Type B pancreatic cell (in vitro differentiated cells): ENCODE results near the gene KLHL6. TPM values are rescaled to one million over a fixed set of nuclear protein-coding genes. Genes with fewer than 3 reads are reported as not detected.
"Not testable (repeated sequence)": the region's sequence is repeated elsewhere in the genome, so short reads cannot be mapped to it uniquely, and the experiment has no call there.

Source experiments
- DNase-seq: peaks from one replicate; pipeline ENCODE4 v3.0.0; 2021; ENCODE audit warnings: mixed read lengths; ENCODE audit not compliant: unreplicated experiment; ENCODE audit errors: extremely low spot score
- H3K27ac Mint-ChIP-seq: 2 replicates; pipeline ENCODE4 v1.8.0; 2021; ENCODE audit warnings: mild to moderate bottlenecking, mixed read lengths
- H3K27me3 Mint-ChIP-seq: 2 replicates; pipeline ENCODE4 v1.8.0; 2021; ENCODE audit warnings: mixed read lengths
- H3K36me3 Mint-ChIP-seq: 2 replicates; pipeline ENCODE4 v1.8.0; 2021; ENCODE audit warnings: mixed read lengths
- H3K4me1 Mint-ChIP-seq: one replicate; pipeline ENCODE4 v1.8.0; 2021; ENCODE audit warnings: mixed read lengths; ENCODE audit not compliant: unreplicated experiment
- H3K4me3 Mint-ChIP-seq: 2 replicates; pipeline ENCODE4 v1.8.0; 2021; ENCODE audit warnings: mild to moderate bottlenecking, mixed read lengths
- H3K9me3 Mint-ChIP-seq: 2 replicates; pipeline ENCODE4 v1.8.0; 2021; ENCODE audit warnings: mixed read lengths
- CTCF ChIP-seq: fragments of 200-600 bp; sonication (generic); conservative IDR thresholded peaks from 2 replicates; pipeline ENCODE4 v1.5.0; 2021; ENCODE audit warnings: antibody characterized with exemption, mild to moderate bottlenecking
- total RNA-seq: library from RNA; stranded (reverse); gene quantifications from 2 replicates; pipeline ENCODE4 v1.2.1, GENCODE V29; 2021; ENCODE audit warnings: low replicate concordance

Gene KLHL6
- total RNA-seq, 1 donor from 2014 or later, result not detected

GRCh38 chr3:183484431-183485075, 71.0 kb downstream of the KLHL6 start:
- H3K4me3 Mint-ChIP-seq, result no peak overlapping the region
- H3K36me3 Mint-ChIP-seq, result no peaks in the 10 kb centered on the region
- DNase-seq, result peak; percentile 13
- no peaks in the 10 kb centered on the region for H3K27me3 Mint-ChIP-seq
- peaks cover 4% of the 10 kb centered on the region for H3K9me3 Mint-ChIP-seq
- peaks cover 36% of the 10 kb centered on the region for H3K4me1 Mint-ChIP-seq
- peak overlapping the region; percentile 48 for H3K27ac Mint-ChIP-seq
- no peak for TF ChIP-seq CTCF

- Mint-ChIP-seq H3K27me3 (peaks cover 1% of the 10 kb centered on the region), H3K9me3 (peaks cover 4% of the 10 kb centered on the region), H3K4me3 (no peak overlapping the region), H3K27ac (no peak overlapping the region), H3K36me3 (no peaks in the 10 kb centered on the region), H3K4me1 (peaks cover 27% of the 10 kb centered on the region)
- peak; percentile 25 for DNase-seq
- no peak for TF ChIP-seq CTCF
Observed at GRCh38 chr3:183481582-183481981, 73.9 kb downstream of the KLHL6 start.

GRCh38 chr3:183478501-183478900, 77.0 kb downstream of the KLHL6 start:
- Mint-ChIP-seq H3K9me3 (peaks cover 4% of the 10 kb centered on the region), H3K4me1 (peaks cover 5% of the 10 kb centered on the region), H3K36me3 (no peaks in the 10 kb centered on the region), H3K27me3 (peaks cover 4% of the 10 kb centered on the region), H3K4me3 (no peak overlapping the region), H3K27ac (no peak overlapping the region)
- TF ChIP-seq CTCF, result no peak
- DNase-seq, result peak; percentile 49

- Mint-ChIP-seq H3K36me3 (no peaks in the 10 kb centered on the region), H3K27ac (no peak overlapping the region), H3K9me3 (no peaks in the 10 kb centered on the region), H3K4me3 (no peak overlapping the region), H3K4me1 (no peaks in the 10 kb centered on the region), H3K27me3 (peaks cover 4% of the 10 kb centered on the region)
- DNase-seq, result peak; percentile 44
- TF ChIP-seq CTCF, result no peak
Observed at GRCh38 chr3:183477801-183478456, 77.6 kb downstream of the KLHL6 start.

- not testable (repeated sequence) for H3K9me3 Mint-ChIP-seq, H3K27me3 Mint-ChIP-seq, H3K4me3 Mint-ChIP-seq, H3K27ac Mint-ChIP-seq, H3K4me1 Mint-ChIP-seq, H3K36me3 Mint-ChIP-seq
- DNase-seq, result peak; percentile 10
Observed at GRCh38 chr3:183475764-183476162, 79.7 kb downstream of the KLHL6 start.

DNA sequence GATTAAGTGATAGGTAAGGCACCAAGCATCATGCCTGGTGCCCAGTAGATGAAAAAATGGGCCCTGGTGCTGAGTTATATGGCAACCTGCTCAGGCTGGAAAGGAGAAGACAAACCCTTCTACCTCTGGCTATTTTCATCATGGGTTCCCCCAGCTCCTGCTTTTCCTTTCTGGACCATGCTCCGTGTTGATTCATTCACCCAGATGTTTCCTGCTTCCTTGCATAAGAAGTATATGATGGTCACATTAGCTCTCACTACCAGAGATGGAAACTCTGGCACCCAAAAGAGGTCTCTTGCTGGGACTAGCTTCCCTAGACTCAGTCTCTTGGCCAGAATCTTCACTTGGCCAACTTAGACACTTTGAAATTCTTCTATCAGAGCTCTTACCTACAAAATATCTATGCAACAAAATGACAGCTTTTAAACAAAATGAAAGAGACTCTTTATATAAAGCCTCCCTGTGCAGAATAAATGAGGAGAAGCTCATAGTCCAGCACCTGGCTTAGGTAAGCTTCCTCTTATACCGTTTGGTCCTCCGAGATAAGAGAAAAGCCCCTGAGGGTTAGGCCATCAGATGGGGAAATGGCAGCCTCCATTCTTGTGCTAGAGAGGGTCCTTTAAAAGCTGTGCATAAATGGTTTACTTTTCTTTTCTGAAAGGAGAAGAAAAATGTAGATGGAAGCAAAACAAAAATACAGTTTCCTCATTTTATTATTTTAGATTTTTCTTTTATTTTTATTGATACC, 80.3 kb downstream of the KLHL6 start:
- peaks cover 4% of the 10 kb centered on the region for H3K27me3 Mint-ChIP-seq
- no peaks in the 10 kb centered on the region for H3K36me3 Mint-ChIP-seq
- peak; percentile 6 for DNase-seq
- no peak overlapping the region for H3K4me3 Mint-ChIP-seq
- no peak overlapping the region for H3K27ac Mint-ChIP-seq
- no peak for TF ChIP-seq CTCF
- H3K9me3 Mint-ChIP-seq, result no peaks in the 10 kb centered on the region
- H3K4me1 Mint-ChIP-seq, result no peaks in the 10 kb centered on the region
